ENCODE measurements around the gene PRKCA.

PRKCA gene

DNA sequence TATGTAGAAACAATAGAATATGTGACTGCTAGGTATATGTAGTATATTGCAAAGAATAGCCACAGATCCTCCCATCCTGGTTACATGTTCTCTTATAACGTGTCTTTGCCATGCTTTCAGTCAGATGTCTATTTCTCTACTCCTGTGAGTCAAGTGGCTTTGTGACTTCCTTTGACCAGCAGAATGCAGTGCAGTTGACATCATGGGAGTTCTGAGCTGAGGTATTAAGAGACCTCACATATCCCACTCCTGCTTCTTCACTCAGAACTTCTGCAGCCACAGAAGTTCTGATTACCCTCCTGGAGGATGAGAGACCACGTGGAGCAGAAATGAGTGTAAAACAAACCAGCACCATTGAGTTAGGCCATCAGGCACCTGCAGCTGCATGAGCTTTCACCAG is 222.5 kb downstream of the PRKCA start:
- no peaks in the 10 kb centered on the region for H3K9me3 Mint-ChIP-seq
- peaks cover 17% of the 10 kb centered on the region for H3K36me3 Mint-ChIP-seq (ENCODE audit: low read depth)
- no peaks in the 10 kb centered on the region for H3K27me3 Mint-ChIP-seq (ENCODE audit: low read depth)
- no peak overlapping the region for H3K4me3 Mint-ChIP-seq
- H3K27ac Mint-ChIP-seq, result no peak overlapping the region
- peaks cover 50% of the 10 kb centered on the region for H3K4me1 Mint-ChIP-seq (ENCODE audit: low read depth)

DNA sequence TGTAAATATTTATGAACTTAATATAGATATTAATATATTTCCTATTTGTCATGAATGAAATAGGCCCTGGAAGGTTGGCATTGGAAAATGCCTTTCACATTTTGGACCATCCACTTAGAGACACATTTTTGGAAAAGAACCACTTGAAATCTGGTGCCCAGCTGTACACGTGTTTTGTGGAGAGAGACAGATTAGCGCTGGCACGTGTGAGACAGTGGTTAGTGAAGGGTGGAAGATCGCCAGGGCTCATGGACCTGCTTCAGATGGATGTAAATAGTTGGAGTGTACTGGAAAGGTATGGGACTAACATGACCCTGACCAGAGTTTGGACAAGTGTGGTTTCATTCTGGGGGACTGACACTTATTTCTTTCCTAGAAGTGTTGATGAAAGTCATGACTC is 222.9 kb downstream of the PRKCA start:
- Mint-ChIP-seq H3K4me1 (ENCODE audit: low read depth) (peaks cover 53% of the 10 kb centered on the region), H3K27me3 (ENCODE audit: low read depth) (no peaks in the 10 kb centered on the region), H3K27ac (no peak overlapping the region), H3K4me3 (no peak overlapping the region), H3K36me3 (ENCODE audit: low read depth) (peaks cover 17% of the 10 kb centered on the region), H3K9me3 (no peaks in the 10 kb centered on the region)

GRCh38 chr17:66526827-66527226 is 224.4 kb downstream of the PRKCA start:
- no peaks in the 10 kb centered on the region for H3K27me3 Mint-ChIP-seq (ENCODE audit: low read depth)
- peaks cover 52% of the 10 kb centered on the region for H3K4me1 Mint-ChIP-seq (ENCODE audit: low read depth)
- H3K27ac Mint-ChIP-seq, result no peak overlapping the region
- H3K4me3 Mint-ChIP-seq, result no peak overlapping the region
- H3K36me3 Mint-ChIP-seq (ENCODE audit: low read depth), result peaks cover 17% of the 10 kb centered on the region
- H3K9me3 Mint-ChIP-seq, result no peaks in the 10 kb centered on the region

- Mint-ChIP-seq H3K4me3 (no peak overlapping the region), H3K27me3 (ENCODE audit: low read depth) (no peaks in the 10 kb centered on the region), H3K9me3 (no peaks in the 10 kb centered on the region), H3K36me3 (ENCODE audit: low read depth) (peaks cover 12% of the 10 kb centered on the region), H3K27ac (no peak overlapping the region), H3K4me1 (ENCODE audit: low read depth) (peaks cover 47% of the 10 kb centered on the region)
Observed at GRCh38 chr17:66527335-66527734, 224.9 kb downstream of the PRKCA start.

DNA sequence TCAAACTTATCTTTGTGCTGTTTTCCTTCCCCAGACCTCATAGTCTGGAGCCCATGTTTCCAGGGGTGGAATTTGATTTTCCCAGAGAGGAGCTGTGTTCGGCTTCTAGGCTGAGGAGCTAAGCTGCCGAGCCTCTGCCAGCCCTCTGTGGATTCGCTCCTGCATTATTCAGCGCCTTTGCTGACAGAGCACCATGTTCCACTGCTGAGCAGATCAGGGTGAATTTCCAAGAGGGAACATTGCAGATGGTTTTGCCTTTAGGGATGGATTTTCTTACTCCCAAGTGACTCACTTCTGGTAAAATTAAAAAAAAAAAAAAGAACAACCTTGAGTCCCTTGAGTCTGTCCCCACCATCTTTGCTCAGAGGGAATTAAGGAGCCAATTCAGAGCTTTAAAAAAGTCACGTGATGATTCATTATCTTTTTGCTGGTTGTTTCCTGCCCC is 229.5 kb downstream of the PRKCA start:
- no peaks in the 10 kb centered on the region for H3K27me3 Mint-ChIP-seq (ENCODE audit: low read depth)
- H3K4me1 Mint-ChIP-seq (ENCODE audit: low read depth), result peaks cover 35% of the 10 kb centered on the region
- peaks cover 10% of the 10 kb centered on the region for H3K36me3 Mint-ChIP-seq (ENCODE audit: low read depth)
- no peak overlapping the region for H3K27ac Mint-ChIP-seq
- no peaks in the 10 kb centered on the region for H3K9me3 Mint-ChIP-seq
- no peak overlapping the region for H3K4me3 Mint-ChIP-seq

DNA sequence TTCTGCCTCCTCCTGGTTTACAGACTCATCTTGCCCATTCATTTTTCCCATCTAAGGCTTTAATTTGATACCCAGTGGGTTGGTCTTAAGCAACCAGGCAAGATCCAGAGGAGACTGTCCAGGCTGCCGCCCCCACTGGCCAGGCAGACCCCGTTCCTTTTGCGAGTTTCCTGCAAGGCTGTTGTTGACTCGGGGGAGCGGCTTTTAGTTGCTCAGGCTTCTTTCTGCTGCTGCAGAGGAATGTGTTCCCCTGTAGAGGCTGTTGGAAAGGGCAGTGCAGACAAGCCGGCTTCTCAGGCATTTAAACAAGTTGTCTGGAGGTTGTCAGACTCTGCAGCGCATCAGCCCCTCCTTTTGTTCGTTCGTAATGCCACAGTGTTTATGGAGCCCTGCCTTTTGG is 231.2 kb downstream of the PRKCA start:
- H3K4me3 Mint-ChIP-seq, result no peak overlapping the region
- H3K4me1 Mint-ChIP-seq (ENCODE audit: low read depth), result peaks cover 32% of the 10 kb centered on the region
- H3K9me3 Mint-ChIP-seq, result no peaks in the 10 kb centered on the region
- peaks cover 8% of the 10 kb centered on the region for H3K36me3 Mint-ChIP-seq (ENCODE audit: low read depth)
- no peaks in the 10 kb centered on the region for H3K27me3 Mint-ChIP-seq (ENCODE audit: low read depth)
- H3K27ac Mint-ChIP-seq, result no peak overlapping the region

- no peak overlapping the region for H3K27ac Mint-ChIP-seq
- peaks cover 7% of the 10 kb centered on the region for H3K36me3 Mint-ChIP-seq (ENCODE audit: low read depth)
- no peaks in the 10 kb centered on the region for H3K27me3 Mint-ChIP-seq (ENCODE audit: low read depth)
- no peaks in the 10 kb centered on the region for H3K9me3 Mint-ChIP-seq
- no peak overlapping the region for H3K4me3 Mint-ChIP-seq
- peaks cover 31% of the 10 kb centered on the region for H3K4me1 Mint-ChIP-seq (ENCODE audit: low read depth)
Observed at GRCh38 chr17:66533986-66534385, 231.6 kb downstream of the PRKCA start.

- Mint-ChIP-seq H3K4me1 (ENCODE audit: low read depth) (peaks cover 26% of the 10 kb centered on the region), H3K27ac (peak overlapping the region; percentile 12), H3K27me3 (ENCODE audit: low read depth) (no peaks in the 10 kb centered on the region), H3K36me3 (ENCODE audit: low read depth) (peaks cover 5% of the 10 kb centered on the region), H3K4me3 (no peak overlapping the region), H3K9me3 (no peaks in the 10 kb centered on the region)
Observed at GRCh38 chr17:66535611-66536010, 233.2 kb downstream of the PRKCA start.

- Mint-ChIP-seq H3K4me3 (no peak overlapping the region), H3K27ac (no peak overlapping the region), H3K36me3 (ENCODE audit: low read depth) (peaks cover 8% of the 10 kb centered on the region), H3K27me3 (ENCODE audit: low read depth) (no peaks in the 10 kb centered on the region), H3K4me1 (ENCODE audit: low read depth) (peaks cover 36% of the 10 kb centered on the region), H3K9me3 (no peaks in the 10 kb centered on the region)
Observed at GRCh38 chr17:66537502-66537901, 235.1 kb downstream of the PRKCA start.

DNA sequence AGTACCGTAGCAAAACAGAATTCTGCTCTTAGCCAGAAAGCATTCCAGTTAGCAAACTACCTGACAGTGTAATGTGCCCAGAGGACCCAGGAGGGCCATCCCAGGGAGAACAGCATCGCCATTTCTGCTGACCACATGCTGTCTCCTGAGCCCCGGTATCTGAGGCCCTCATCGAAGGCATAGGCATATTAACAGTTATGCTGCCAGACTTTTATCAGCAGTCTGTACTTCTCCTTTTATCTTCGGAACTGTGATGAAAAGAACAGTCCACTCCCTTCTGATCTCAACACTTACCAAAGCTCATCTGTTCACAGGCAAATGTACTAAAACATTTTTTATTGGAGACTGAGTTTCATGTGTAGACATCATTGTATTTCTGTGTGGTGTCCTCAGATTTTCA is 236.4 kb downstream of the PRKCA start:
- Mint-ChIP-seq H3K9me3 (no peaks in the 10 kb centered on the region), H3K27me3 (ENCODE audit: low read depth) (no peaks in the 10 kb centered on the region), H3K36me3 (ENCODE audit: low read depth) (peaks cover 8% of the 10 kb centered on the region), H3K4me3 (no peak overlapping the region), H3K27ac (no peak overlapping the region), H3K4me1 (ENCODE audit: low read depth) (peaks cover 43% of the 10 kb centered on the region)

DNA sequence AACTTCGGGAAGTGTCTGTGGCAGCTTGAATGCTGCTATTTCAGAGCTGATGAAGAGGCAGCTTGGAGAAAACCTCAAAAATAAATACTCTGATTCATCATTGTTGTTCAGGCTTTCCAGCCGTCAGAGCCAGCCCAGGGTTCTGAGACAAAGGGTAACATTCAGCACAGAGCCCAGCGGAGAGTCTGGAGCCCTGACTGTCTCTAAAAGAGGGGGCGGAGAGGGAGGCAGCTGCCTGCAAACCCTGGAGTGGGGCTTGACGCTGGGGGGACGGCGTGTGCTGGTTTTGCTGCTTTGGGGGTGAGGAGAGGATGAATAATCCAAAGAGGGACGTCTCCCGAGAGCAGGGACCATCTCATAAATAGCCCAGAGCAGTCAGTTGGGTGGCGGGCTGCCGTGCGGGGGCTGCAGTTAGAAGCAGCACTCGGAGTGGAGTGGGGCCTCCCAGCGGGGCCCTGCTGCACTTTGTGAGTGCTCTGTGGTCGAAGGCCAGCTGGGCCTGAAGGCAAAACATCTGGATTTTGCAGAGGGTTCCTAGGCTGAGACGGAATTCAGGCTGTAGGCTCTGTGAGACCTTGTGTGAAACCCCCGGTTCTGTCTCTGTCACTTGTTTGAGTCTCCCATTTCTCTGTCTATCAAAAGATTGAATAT is 237.8 kb downstream of the PRKCA start:
- H3K27ac Mint-ChIP-seq, result no peak overlapping the region

GRCh38 chr17:66541461-66542128 is 239.2 kb downstream of the PRKCA start:
- no peaks in the 10 kb centered on the region for H3K27me3 Mint-ChIP-seq (ENCODE audit: low read depth)
- H3K4me3 Mint-ChIP-seq, result no peak overlapping the region
- peaks cover 33% of the 10 kb centered on the region for H3K4me1 Mint-ChIP-seq (ENCODE audit: low read depth)
- peak overlapping the region; percentile 8 for H3K27ac Mint-ChIP-seq
- H3K9me3 Mint-ChIP-seq, result no peaks in the 10 kb centered on the region
- peaks cover 10% of the 10 kb centered on the region for H3K36me3 Mint-ChIP-seq (ENCODE audit: low read depth)

More for the DNA sequence above, 237.8 kb downstream of the PRKCA start:
- Mint-ChIP-seq H3K9me3 (no peaks in the 10 kb centered on the region), H3K4me3 (no peak overlapping the region), H3K36me3 (ENCODE audit: low read depth) (peaks cover 5% of the 10 kb centered on the region), H3K4me1 (ENCODE audit: low read depth) (peaks cover 38% of the 10 kb centered on the region), H3K27me3 (ENCODE audit: low read depth) (no peaks in the 10 kb centered on the region)

GRCh38 chr17:66542129-66542966 is 239.9 kb downstream of the PRKCA start:
- H3K4me3 Mint-ChIP-seq, result peak overlapping the region; percentile 7
- no peaks in the 10 kb centered on the region for H3K27me3 Mint-ChIP-seq (ENCODE audit: low read depth)
- peaks cover 5% of the 10 kb centered on the region for H3K9me3 Mint-ChIP-seq

DNA sequence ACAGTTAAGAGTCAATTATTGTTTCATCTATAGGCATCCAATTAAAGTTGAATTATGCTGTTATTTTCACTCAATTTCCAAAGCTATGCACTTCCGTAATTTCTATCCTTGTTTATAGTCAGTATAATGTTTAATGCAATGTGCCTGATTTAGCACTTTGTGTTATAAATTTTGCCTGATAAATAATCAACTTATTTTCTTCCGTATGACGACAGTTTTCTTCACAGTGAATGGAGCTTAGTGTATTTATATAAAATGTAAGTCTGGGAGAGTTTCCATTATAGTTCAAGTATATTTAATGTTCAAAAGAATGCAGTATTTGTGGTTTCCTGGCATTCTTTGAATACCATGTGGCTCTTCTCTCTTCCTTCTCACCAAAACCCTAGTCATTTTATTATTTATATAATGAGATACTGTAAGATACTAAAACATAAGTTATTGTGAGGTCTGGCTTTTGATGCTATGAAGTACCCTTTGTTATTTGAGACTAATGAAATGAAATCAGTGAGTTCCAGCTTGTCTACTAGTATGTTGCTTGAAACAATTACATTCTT is 240.6 kb downstream of the PRKCA start:
- Mint-ChIP-seq H3K36me3 (ENCODE audit: low read depth) (peaks cover 16% of the 10 kb centered on the region), H3K4me3 (no peak overlapping the region), H3K27me3 (ENCODE audit: low read depth) (no peaks in the 10 kb centered on the region), H3K4me1 (ENCODE audit: low read depth) (peaks cover 46% of the 10 kb centered on the region), H3K9me3 (peaks cover 5% of the 10 kb centered on the region), H3K27ac (no peak overlapping the region)

More at GRCh38 chr17:66542129-66542966, 239.9 kb downstream of the PRKCA start:
- H3K36me3 Mint-ChIP-seq (ENCODE audit: low read depth), result peaks cover 17% of the 10 kb centered on the region
- H3K27ac Mint-ChIP-seq, result peak overlapping the region; percentile 62
- peaks cover 40% of the 10 kb centered on the region for H3K4me1 Mint-ChIP-seq (ENCODE audit: low read depth)
